BLaER1 (cell line): ENCODE data around the gene NSMCE4A.
"Not testable (repeated sequence)": the region's sequence is repeated elsewhere in the genome, so short reads cannot be mapped to it uniquely, and the experiment has no call there.

Source experiments
- H3K27ac ChIP-seq: shearing (Covaris generic); formaldehyde crosslinking; 2 replicates; pipeline ENCODE4 v1.8.1; 2022
- H3K27me3 ChIP-seq: shearing (Covaris generic); formaldehyde crosslinking; 2 replicates; pipeline ENCODE4 v1.8.1; 2022
- H3K36me3 ChIP-seq: shearing (Covaris generic); formaldehyde crosslinking; 2 replicates; pipeline ENCODE4 v1.8.1; 2022
- H3K4me1 ChIP-seq: shearing (Covaris generic); formaldehyde crosslinking; 2 replicates; pipeline ENCODE4 v1.8.1; 2022
- H3K4me2 ChIP-seq: shearing (Covaris generic); formaldehyde crosslinking; 2 replicates; pipeline ENCODE4 v1.8.1; 2022
- H3K4me3 ChIP-seq: shearing (Covaris generic); formaldehyde crosslinking; 2 replicates; pipeline ENCODE4 v1.8.1; 2022
- H3K9ac ChIP-seq: shearing (Covaris generic); formaldehyde crosslinking; 2 replicates; pipeline ENCODE4 v1.8.1; 2022
- H3K9me3 ChIP-seq: shearing (Covaris generic); formaldehyde crosslinking; 2 replicates; pipeline ENCODE4 v1.8.1; 2022
- H4K20me1 ChIP-seq: shearing (Covaris generic); formaldehyde crosslinking; 2 replicates; pipeline ENCODE4 v1.8.1; 2022
- Cebpa-rat ChIP-seq: shearing (Covaris generic); IDR thresholded peaks from 2 replicates; pipeline ENCODE4 v1.8.1; 2022

NSMCE4A gene

DNA sequence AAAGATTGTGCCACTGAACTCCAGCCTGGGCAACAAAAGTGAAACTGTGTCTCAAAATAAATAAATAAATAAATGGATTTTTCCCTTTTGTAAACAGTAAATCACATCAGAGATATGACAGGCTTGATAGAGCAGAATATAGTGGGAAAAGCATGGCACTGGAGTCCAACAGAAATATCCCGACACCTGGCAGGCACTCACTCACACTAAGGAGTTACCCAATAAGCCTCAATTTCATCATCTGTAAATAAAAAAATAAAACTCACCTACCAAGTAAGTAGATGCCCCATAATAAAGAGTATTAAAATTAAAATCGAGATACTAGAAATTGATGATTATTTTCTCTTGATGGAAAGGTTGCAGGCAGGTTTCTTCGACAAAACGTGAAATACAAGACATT lies 48.9 kb downstream of the NSMCE4A start:
- H4K20me1 ChIP-seq = 0 out of 2 replicates have a peak, but pooled peaks cover 4% of the 10 kb centered on the region
- H3K36me3 ChIP-seq = peaks cover 19% of the 10 kb centered on the region
- peaks cover 33% of the 10 kb centered on the region for H3K4me1 ChIP-seq
- H3K4me3 ChIP-seq = peak overlapping the region; percentile 98; the same call in 1 of the 2 replicates
- peak overlapping the region; percentile 79 for H3K4me2 ChIP-seq
- no peaks in the 10 kb centered on the region for H3K27me3 ChIP-seq
- H3K9me3 ChIP-seq = no peaks in the 10 kb centered on the region
- no peak for TF ChIP-seq Cebpa-rat
- H3K9ac ChIP-seq = no peak overlapping the region
- no peak overlapping the region for H3K27ac ChIP-seq

DNA sequence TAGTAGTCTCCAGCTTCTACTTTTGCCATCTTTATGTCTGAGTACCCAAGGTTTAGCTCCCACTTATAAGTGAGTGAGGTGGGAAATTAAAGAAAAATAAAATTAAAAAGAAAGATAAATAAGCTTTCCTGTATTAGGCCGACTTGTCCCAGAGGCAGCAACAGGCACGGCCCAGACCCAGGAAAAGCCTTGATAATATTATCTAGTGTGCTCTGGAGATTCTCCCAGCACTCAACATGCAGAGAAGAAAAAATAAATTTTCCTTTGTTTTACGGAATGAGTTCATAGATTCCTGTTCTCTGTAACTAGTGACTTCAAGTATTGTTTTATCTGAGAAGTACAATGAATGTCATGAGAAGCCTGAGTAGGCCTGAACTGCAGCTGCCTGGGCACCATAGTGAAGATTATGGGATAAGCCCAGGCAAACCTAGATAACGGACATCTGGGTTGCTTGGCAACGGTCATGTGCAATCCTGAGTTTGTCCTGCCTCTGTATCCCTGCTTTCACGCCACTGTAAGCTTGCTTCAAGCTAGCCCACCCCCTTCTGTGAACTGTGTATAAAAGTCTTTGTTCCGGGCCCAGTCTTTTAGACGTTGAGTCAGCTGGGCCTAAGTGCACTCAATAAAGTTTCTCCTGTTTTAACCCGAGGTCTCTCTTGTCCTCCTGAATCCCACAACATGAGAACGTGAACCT lies 53.6 kb downstream of the NSMCE4A start:
- H3K9ac ChIP-seq = no peak overlapping the region
- H3K9me3 ChIP-seq = peaks cover 12% of the 10 kb centered on the region
- H3K4me3 ChIP-seq = no peak overlapping the region
- peaks cover 13% of the 10 kb centered on the region for H3K4me1 ChIP-seq
- H3K27me3 ChIP-seq = no peaks in the 10 kb centered on the region
- 0 out of 2 replicates have a peak, but pooled peaks cover 4% of the 10 kb centered on the region for H4K20me1 ChIP-seq
- H3K27ac ChIP-seq = no peak overlapping the region
- TF ChIP-seq Cebpa-rat = no peak
- peaks cover 49% of the 10 kb centered on the region for H3K36me3 ChIP-seq
- H3K4me2 ChIP-seq = no peak overlapping the region

DNA sequence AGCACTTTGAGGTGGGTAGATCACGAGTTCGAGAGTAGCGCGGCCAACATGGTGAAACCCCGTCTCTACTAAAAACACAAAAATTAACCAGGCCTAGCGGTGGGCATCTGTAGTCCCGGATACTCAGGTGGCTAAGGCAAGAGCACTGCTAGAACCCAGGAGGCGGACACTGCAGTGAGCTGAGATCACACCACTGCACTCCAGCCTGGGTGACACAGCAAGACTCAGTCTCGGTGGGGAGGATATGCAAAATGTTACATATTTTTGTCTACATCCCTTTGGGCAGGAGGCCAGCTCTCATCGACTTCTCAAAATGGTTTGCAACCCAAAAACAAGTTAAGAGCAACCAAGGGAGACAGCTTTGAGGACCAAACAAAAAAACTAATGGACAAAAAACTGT lies 55.4 kb downstream of the NSMCE4A start:
- H3K9ac ChIP-seq = no peak overlapping the region
- peaks cover 58% of the 10 kb centered on the region for H3K36me3 ChIP-seq
- 0 out of 2 replicates have a peak, but pooled peaks cover 4% of the 10 kb centered on the region for H4K20me1 ChIP-seq
- H3K27ac ChIP-seq = no peak overlapping the region
- H3K27me3 ChIP-seq = no peaks in the 10 kb centered on the region
- H3K4me1 ChIP-seq = peaks cover 7% of the 10 kb centered on the region
- peaks cover 12% of the 10 kb centered on the region for H3K9me3 ChIP-seq
- H3K4me3 ChIP-seq = no peak overlapping the region
- H3K4me2 ChIP-seq = no peak overlapping the region
- no peak for TF ChIP-seq Cebpa-rat

DNA sequence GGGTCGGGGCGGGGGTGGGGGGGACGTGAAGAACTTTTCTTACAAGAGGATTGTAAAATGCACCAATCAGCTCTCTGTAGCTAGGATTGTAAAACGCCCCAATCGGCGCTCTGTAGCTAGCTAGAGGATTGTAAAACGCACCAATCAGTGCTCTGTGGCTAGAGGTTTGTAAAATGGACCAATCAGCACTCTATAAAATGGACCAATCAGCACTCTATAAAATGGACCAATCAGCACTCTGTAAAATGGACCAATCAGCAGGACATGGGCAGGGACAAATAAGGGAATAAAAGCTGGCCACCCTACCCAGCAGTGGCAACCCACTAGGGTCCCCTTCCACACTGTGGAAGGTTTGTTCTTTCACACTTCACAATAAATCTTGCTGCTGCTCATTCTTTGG lies 56.2 kb downstream of the NSMCE4A start:
- H3K27me3 ChIP-seq, H3K4me2 ChIP-seq, H3K9ac ChIP-seq, H3K27ac ChIP-seq, H3K4me1 ChIP-seq, H3K4me3 ChIP-seq, H4K20me1 ChIP-seq: not testable (repeated sequence)
- Histone ChIP-seq H3K9me3 (peaks cover 12% of the 10 kb centered on the region), H3K36me3 (peaks cover 67% of the 10 kb centered on the region)

DNA sequence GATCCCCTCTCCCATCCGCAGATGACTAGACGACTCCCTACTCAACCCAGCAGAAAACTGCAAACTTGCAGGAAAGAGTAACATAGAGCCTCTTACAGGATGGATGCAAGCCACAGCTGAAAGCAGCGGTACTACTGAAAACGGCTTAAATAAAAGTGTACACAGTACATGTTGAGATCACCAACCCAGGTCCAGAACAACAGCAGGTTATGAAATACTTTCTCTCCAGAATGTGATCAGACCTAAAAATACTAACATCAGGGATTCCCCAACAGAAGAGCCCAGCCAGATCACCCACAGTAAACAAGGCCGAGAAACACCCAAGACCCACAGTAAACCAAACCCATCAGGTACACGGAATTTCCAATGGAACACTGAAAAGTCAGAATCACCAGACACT lies 60.4 kb downstream of the NSMCE4A start:
- no peak for TF ChIP-seq Cebpa-rat
- H3K36me3 ChIP-seq = peaks cover 69% of the 10 kb centered on the region

DNA sequence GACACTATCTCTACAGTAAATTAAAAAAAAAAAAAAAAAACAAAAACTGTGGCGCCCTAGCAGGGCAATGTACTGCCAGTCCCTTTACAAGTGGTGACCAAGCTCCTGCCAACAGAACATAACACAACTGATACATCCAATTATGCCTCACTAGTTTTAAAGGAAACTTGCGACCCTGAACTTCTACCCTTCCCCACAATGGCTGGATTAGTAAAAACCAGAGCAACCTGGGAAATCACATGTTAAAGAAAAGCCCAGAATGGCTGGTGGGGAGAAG lies 63.7 kb downstream of the NSMCE4A start:
- no peak overlapping the region for H3K4me3 ChIP-seq
- no peak overlapping the region for H3K4me2 ChIP-seq
- no peak overlapping the region for H3K27ac ChIP-seq
- no peaks in the 10 kb centered on the region for H4K20me1 ChIP-seq
- no peak for TF ChIP-seq Cebpa-rat
- no peaks in the 10 kb centered on the region for H3K4me1 ChIP-seq
- H3K9me3 ChIP-seq = no peaks in the 10 kb centered on the region
- no peak overlapping the region for H3K9ac ChIP-seq
- H3K36me3 ChIP-seq = peaks cover 83% of the 10 kb centered on the region
- no peaks in the 10 kb centered on the region for H3K27me3 ChIP-seq

More for the DNA sequence above, 60.4 kb downstream of the NSMCE4A start:
- no peaks in the 10 kb centered on the region for H3K27me3 ChIP-seq
- H4K20me1 ChIP-seq = no peaks in the 10 kb centered on the region
- peaks cover 7% of the 10 kb centered on the region for H3K4me1 ChIP-seq
- peaks cover 10% of the 10 kb centered on the region for H3K9me3 ChIP-seq
- no peak overlapping the region for H3K27ac ChIP-seq
- H3K4me3 ChIP-seq = no peak overlapping the region
- no peak overlapping the region for H3K9ac ChIP-seq
- H3K4me2 ChIP-seq = no peak overlapping the region

DNA sequence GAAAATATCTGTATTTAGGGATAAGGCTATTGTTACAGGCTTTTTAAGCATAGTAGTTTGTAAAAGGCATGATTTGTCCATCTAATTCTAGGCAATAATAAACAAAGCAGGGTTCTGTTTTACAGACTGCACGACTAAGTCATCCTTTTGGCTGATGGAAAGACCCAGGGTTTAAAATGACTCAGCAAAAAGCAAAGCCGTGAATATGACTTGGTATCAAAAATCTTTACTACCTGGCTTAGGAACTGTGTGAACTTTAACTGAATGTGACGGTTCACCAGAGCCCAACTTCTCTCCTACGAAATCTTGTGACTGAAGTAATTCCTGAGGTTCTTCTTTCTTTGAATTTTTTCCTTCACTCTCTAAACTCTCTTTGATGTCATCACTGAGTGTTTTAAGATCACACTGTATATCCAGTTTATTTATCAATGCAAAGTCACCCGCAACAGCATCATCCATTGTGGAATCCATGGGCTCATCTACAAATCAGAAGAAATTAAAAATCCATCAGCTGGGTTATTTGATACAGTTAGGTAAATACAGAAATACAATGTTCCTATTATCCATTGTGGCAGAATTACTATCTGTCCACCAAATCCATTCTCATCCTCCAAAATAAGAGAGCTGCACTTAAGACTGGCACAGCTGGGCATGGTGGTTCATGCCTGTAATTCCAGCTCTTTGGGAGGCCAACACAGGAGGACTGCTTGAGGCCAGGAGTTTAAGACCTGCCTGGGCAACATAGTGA lies 64.2 kb downstream of the NSMCE4A start:
- H4K20me1 ChIP-seq = no peaks in the 10 kb centered on the region
- H3K4me2 ChIP-seq = no peak overlapping the region
- no peak overlapping the region for H3K4me3 ChIP-seq
- no peaks in the 10 kb centered on the region for H3K4me1 ChIP-seq
- no peak overlapping the region for H3K9ac ChIP-seq
- H3K9me3 ChIP-seq = no peaks in the 10 kb centered on the region
- H3K36me3 ChIP-seq = peaks cover 85% of the 10 kb centered on the region
- no peak for TF ChIP-seq Cebpa-rat
- no peak overlapping the region for H3K27ac ChIP-seq
- H3K27me3 ChIP-seq = no peaks in the 10 kb centered on the region
